ENCODE data around the gene POU2AF2. TPM values are rescaled to one million over a fixed set of nuclear protein-coding genes. Genes with fewer than 3 reads are reported as not detected.
"Not testable (repeated sequence)": the region's sequence is repeated elsewhere in the genome, so short reads cannot be mapped to it uniquely, and the experiment has no call there.

POU2AF2 gene
- total RNA-seq, 2 donors from 2014 or later, result not detected

DNA sequence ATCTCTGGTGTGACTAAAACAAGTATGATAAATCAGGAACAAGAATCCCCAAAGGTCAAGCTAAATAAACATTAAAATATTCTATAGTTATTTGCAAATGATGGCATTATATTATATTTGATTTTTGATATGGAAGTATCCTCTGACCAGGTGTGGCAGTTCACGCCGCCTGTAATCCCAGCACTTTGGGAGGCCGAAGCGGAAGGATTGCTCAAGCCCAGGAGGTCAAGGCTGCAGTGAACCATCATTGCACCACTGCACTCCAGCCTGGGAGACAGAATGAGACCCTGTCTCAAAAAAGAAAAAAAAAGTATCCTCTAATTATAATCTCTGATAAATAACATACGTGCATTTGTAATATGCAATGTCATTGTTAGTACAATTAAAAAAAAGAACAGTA lies 46.2 kb downstream of the POU2AF2 start:
- H3K36me3 Mint-ChIP-seq, result no peaks in the 10 kb centered on the region
- DNase-seq (ENCODE audit: low spot score in 2 of 2) (no peak), ATAC-seq (no peak)
- H3K27ac Mint-ChIP-seq, result no peak overlapping the region
- no peaks in the 10 kb centered on the region for H3K9me3 Mint-ChIP-seq

DNA sequence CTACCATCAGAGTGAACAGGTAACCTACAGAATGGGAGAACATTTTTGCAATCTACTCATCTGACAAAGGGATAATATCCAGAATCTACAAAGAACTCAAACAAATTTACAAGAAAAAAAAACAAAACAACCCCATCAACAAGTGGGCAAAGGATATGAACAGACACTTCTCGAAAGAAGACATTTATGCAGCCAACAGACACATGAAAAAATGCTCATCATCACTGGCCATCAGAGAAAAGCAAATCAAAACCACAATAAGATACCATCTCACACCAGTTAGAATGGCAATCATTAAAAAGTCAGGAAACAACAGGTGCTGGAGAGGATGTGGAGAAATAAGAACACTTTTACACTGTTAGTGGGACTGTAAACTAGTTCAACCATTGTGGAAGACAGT lies 46.9 kb downstream of the POU2AF2 start:
- H3K36me3 Mint-ChIP-seq; H3K9me3 Mint-ChIP-seq; DNase-seq (ENCODE audit: low spot score in 2 of 2); ATAC-seq; H3K27ac Mint-ChIP-seq: not testable (repeated sequence)

DNA sequence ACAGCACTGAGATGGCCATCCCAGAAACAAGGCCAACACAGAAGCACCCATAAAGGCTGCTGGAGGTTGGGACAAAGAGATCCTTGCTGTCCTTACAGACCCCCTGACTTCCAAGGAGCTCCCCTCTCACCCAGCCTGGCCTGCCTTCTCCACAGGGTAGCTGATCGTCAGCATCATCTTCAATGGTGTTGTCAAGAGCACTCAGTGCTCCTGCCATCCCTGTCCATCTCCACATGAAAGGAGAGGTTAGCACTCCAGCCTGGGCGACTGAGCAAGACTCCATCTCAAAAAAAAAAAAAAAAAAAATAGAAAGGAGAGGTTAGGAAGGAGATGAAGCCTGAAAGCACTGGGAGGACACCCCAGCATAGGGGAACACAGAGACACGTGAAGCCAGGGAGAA lies 50.7 kb downstream of the POU2AF2 start:
- DNase-seq (ENCODE audit: low spot score in 2 of 2), result no peak
- Mint-ChIP-seq H3K36me3 (peaks cover 0 to 9% of the 10 kb centered on the region in 2 donors), H3K9me3 (no peaks in the 10 kb centered on the region)

DNA sequence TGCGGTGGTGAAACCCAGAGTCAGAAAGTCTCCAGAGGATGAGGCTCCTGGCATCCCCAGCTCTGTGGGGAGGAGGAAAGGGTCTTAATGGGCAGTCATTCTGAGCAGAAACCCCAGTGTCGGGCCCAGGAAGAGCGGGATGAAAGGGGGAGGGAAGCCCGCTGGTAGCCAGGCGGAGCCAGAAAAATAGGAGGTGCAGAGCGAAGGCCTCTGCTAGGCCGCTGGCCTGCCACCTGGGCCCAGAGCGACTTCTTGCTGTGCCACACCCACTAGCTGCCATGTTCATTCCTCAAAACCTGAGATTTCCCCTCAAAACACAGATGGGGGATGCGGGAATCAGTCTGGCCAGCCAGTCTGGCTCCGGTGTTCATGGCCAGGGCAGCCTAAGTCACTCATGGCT lies 52.2 kb downstream of the POU2AF2 start:
- H3K36me3 Mint-ChIP-seq, result peaks cover 0 to 9% of the 10 kb centered on the region in 2 donors

More for the DNA sequence above, 50.7 kb downstream of the POU2AF2 start:
- H3K27ac Mint-ChIP-seq, result no peak overlapping the region
- no peak for ATAC-seq

DNA sequence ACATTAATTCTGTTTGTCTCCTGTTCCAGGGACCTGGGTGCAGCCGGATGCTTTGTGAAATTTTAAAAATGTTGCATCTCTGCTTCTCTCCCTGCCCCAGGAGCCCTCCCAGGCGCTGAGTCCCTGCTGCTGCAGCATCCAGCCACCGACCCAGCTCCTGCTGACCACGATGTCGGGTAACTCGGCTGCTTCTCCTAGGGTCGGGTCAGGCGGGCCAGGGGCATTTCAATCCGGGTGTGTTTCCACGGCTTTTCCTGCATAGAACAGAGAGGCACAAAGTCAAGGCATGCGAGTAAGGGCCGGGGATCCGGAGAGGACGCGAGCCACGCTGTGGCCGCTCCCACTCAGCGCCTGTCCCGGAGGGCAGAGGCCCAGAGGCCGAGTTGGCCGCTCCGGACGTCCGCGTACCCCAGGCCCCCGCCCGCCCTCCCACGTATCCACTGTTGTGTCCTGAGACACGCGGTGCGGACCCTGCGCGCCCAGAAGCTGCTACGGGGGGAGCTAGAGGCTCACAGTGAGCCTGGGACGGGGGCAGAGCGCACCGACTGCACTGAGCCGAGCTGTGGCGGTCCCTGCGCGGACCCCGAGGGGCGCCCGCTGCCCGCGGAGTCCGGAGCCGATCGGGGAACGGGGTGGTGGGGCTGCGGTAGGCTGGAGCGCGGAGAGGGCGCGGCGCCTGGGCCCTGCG lies 53.0 kb downstream of the POU2AF2 start, which contains the start of gene POU2AF3:
Gene POU2AF3, plus strand, starts transcription at position 134 of the 688 bp plus-strand sequence. Its CDS starts 36 bp downstream, at position 170.
- Mint-ChIP-seq H3K9me3 (no peaks in the 10 kb centered on the region), H3K27ac (no peak within 1 kb of the TSS), H3K36me3 (peaks cover 0 to 9% of the 10 kb centered on the region in 2 donors)
- ATAC-seq, result peak in 1 of 2 donors; percentile 29
- no peak for DNase-seq (ENCODE audit: low spot score in 2 of 2)

More for the DNA sequence above, 52.2 kb downstream of the POU2AF2 start:
- H3K27ac Mint-ChIP-seq, result no peak overlapping the region
- no peaks in the 10 kb centered on the region for H3K9me3 Mint-ChIP-seq
- ATAC-seq, result no peak
- DNase-seq (ENCODE audit: low spot score in 2 of 2), result no peak

DNA sequence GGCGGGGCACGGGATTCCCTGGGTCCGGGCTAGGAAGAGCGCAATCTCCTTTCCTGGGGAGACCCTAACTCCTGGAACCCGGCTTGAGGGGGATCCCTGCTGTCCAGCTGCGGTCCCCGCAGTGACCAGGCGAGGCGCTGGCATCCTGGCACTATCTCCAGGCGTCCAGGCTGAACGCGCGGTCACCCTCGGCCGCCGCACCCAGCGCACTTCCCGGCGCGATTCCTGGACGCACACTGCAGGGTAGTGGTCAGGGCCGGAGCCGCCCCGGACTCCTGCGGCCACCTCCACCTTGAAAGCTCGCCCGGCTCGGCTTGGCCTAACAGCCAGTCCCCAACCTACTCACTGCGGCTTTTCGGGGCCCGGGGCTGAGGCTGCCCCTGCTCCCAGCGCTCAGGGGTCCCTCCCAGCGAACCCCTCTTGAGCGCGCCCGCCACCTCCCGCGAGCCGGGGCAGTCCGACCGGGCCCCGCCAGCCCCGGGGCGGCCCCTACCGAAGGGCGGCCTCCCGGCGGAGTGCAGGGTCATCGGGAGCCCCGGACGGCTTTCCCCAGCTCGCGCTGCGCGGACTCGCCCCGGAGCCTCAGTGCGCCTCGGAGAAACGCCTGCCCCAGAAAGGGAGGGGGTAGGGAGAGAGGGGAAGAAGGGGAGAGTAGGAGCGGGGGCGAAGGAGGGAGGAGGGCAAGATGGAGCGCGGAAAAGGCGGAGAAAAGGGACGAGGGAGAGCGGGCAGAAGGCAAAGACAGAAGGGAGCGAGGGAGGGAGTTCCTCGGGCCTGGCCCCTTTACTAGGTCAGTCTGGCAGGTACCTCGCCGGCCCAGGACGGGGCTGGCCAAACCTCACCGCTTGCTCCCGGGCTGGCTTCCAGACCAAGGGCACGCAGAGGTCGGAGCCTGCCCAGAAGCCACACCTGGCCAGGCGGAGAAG lies 53.8 kb downstream of the POU2AF2 start:
- DNase-seq (ENCODE audit: low spot score in 2 of 2) (no peak), ATAC-seq (peak; percentile 52)
- Mint-ChIP-seq H3K27ac (no peak overlapping the region), H3K9me3 (no peaks in the 10 kb centered on the region), H3K36me3 (peaks cover 0 to 9% of the 10 kb centered on the region in 2 donors)

DNA sequence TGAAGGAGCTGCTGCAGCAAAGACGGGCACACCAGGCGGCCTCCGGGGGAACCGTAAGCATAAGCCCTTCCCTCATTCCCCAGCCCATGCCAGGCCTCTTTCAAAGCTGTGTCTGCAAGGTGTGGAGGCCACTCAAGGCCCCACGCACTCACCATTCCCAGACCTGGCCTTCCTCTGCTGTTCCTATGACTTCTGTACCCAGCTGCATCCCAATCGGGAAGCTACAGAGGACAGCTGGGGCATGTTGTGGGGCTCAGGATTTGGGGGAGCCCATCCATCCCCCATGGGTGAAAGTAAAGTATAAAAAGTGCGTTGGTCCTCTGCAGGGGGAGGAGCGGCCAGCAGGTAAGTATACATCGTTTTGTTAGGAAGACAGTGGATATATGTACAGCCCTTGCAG lies 55.0 kb downstream of the POU2AF2 start:
- H3K27ac Mint-ChIP-seq, result no peak overlapping the region
- H3K9me3 Mint-ChIP-seq, result no peaks in the 10 kb centered on the region
- peaks cover 0 to 9% of the 10 kb centered on the region in 2 donors for H3K36me3 Mint-ChIP-seq
- no peak for DNase-seq (ENCODE audit: low spot score in 2 of 2)
- ATAC-seq, result no peak

DNA sequence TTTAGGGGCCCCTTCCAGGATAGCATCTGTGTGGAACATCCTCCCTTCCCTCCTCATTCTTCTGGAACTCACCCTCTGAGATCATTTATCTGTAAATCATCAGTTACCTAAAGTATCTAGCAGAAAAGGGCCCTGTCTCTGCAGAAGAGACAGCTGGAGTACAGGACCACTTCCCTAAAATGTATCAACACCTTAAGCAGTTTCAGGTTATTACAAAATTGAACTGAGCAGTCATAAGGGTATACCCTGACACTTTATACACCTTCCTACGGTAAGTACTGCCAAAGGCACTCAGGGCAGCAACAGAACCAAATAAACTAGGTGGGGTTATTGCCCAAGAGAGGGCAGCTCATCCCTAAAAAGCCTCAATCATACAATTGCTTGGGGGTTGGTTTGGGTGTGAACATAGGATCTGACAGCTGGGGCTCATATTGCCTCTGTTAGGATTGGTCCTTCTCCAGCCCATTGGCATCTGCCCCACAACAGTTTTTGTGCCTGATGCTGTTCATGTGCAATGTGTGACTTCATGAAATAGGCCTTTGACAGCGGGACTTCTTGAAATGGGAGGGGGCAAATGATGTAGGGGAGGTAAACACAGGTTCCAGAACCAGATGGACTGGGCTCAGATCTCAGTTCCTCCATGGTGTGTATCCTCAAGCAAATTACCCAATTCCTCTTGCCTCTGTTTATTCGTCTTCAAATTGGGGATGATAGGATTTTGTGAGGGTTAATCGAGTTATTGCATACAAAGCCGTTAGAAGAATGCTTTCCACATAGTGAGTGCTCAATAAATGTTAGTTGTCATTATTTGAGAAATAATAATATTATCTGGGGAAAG lies 55.7 kb downstream of the POU2AF2 start:
- no peak overlapping the region for H3K27ac Mint-ChIP-seq
- H3K36me3 Mint-ChIP-seq, result peaks cover 0 to 9% of the 10 kb centered on the region in 2 donors
- ATAC-seq (no peak), DNase-seq (ENCODE audit: low spot score in 2 of 2) (no peak)
- no peaks in the 10 kb centered on the region for H3K9me3 Mint-ChIP-seq

DNA sequence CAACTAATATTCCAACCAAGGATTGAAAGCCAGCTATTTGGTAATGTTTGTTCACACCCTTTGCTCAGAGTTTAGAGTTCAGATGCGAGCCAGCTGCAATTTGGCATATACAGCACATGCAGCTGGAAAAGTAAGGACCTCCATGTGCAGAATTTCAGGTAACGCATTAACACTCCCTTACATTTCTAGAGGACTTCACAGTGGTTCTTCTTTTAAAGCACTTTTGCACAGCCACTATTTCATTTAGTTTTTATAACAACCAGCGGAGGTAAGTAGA lies 56.3 kb downstream of the POU2AF2 start:
- Mint-ChIP-seq H3K36me3 (peaks cover 0 to 9% of the 10 kb centered on the region in 2 donors), H3K27ac (no peak overlapping the region), H3K9me3 (no peaks in the 10 kb centered on the region)
- ATAC-seq (no peak), DNase-seq (ENCODE audit: low spot score in 2 of 2) (no peak)

DNA sequence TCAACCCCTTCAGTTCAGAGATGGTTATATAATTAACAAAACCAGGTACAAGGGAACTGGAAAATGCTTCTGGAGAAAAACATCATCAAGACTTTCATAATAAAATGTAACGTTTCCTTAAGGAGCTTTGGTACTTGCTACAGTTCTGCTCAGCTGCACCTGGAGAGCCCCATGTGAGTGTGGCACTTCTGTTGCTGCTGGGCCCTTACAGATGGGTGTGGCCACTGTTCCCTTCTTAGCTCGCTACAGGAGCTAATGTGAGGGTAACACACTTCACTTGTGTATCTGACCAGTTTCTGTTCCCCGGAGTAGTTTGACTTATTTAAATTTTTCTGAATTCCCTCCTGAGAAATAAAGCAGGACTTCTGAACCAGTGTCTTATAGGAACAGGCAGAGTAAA lies 56.8 kb downstream of the POU2AF2 start:
- ATAC-seq (no peak), DNase-seq (ENCODE audit: low spot score in 2 of 2) (no peak)
- Mint-ChIP-seq H3K36me3 (peaks cover 0 to 9% of the 10 kb centered on the region in 2 donors), H3K27ac (no peak overlapping the region), H3K9me3 (no peaks in the 10 kb centered on the region)

DNA sequence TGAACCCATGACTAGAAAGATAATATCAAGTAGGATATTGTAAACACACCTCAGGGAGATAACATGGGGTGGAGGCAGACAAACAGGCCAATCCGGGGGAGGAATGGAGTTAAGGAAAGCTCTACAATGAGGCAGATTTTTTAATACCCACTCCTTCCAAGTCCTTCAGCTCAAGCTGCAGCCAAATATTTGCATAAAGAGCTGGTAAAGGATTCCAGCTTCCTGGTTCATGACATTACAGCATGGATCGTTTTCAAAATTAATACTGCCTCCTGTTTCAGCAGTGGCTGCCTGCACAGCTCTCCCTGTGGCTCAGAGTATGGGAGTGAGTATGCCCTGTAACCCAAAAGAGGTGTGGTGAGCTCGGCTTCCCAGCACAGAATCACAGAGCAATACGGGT lies 57.9 kb downstream of the POU2AF2 start:
- H3K9me3 Mint-ChIP-seq, result no peaks in the 10 kb centered on the region
- H3K27ac Mint-ChIP-seq, result no peak overlapping the region
- no peak for ATAC-seq
- H3K36me3 Mint-ChIP-seq, result peaks cover 0 to 4% of the 10 kb centered on the region in 2 donors
- no peak for DNase-seq (ENCODE audit: low spot score in 2 of 2)

DNA sequence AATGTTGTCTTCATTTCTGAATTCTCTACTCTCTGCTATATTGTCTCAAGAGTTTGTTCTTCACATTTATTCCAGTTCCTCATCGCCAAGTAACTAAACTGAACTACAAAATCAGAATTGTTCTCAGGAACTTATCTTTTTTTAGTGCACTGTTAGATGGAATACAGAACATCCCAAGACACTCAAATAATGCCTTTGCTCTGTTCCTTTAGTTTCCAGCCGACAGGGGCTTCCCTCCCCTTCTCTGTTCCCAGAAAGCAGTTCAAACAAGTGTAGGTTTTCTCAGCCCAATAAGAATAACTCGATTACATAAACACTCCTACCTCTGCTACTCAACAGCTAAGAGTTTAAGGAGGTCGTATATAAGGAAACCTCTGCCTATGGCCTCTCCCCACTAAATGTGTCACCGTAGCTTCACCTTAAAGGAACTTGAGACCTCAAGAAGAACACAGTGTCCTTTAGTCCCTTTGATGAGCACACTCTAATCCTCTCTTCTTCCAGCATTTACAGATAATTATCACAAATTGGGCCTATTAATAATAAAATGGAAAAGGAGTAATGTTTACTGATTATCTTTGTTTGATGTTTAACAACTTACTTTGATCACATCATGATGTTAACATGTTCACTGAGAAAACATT lies 59.8 kb downstream of the POU2AF2 start:
- H3K36me3 Mint-ChIP-seq, result peaks cover 0 to 3% of the 10 kb centered on the region in 2 donors
- no peaks in the 10 kb centered on the region for H3K9me3 Mint-ChIP-seq
- no peak overlapping the region for H3K27ac Mint-ChIP-seq
- no peak for DNase-seq (ENCODE audit: low spot score in 2 of 2)
- ATAC-seq, result no peak

DNA sequence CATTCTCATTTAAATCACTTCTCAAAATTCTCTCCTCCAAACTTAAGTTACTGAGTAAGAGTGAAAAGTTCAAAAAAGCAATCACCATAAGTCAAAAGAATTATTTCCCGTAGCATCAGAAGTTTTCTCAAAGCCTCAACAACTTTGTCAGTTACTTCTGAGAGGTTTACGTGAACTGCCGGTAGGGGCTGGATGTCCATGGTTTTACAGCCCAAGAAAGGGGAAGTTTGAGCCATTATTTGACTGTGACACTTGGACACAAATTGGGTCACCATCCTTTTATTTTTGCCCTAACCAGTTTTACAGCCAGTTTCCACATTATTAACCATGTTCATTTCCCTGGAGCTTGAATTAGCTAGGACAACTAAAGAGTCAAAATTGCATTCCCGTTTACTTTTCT lies 60.4 kb downstream of the POU2AF2 start:
- no peak for ATAC-seq
- DNase-seq (ENCODE audit: low spot score in 2 of 2), result no peak
- Mint-ChIP-seq H3K36me3 (no peaks in the 10 kb centered on the region), H3K27ac (no peak overlapping the region), H3K9me3 (no peaks in the 10 kb centered on the region)

DNA sequence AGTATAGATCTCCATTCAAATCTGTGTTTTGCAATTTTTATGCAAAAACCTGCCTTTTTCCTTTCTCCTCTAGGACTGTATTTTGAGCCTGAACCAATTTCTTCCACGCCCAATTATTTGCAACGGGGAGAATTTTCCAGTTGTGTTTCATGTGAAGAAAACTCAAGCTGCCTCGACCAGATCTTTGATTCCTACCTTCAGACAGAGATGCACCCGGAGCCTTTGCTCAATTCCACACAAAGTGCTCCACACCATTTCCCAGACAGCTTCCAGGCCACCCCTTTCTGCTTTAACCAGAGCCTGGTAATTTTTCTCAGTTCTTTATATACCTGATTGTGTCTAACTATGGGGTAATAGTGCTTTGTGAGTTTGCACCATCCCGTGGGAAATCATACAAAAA lies 60.8 kb downstream of the POU2AF2 start:
- no peak for ATAC-seq
- H3K9me3 Mint-ChIP-seq, result no peaks in the 10 kb centered on the region
- H3K27ac Mint-ChIP-seq, result no peak overlapping the region
- no peaks in the 10 kb centered on the region for H3K36me3 Mint-ChIP-seq
- no peak for DNase-seq (ENCODE audit: low spot score in 2 of 2)

DNA sequence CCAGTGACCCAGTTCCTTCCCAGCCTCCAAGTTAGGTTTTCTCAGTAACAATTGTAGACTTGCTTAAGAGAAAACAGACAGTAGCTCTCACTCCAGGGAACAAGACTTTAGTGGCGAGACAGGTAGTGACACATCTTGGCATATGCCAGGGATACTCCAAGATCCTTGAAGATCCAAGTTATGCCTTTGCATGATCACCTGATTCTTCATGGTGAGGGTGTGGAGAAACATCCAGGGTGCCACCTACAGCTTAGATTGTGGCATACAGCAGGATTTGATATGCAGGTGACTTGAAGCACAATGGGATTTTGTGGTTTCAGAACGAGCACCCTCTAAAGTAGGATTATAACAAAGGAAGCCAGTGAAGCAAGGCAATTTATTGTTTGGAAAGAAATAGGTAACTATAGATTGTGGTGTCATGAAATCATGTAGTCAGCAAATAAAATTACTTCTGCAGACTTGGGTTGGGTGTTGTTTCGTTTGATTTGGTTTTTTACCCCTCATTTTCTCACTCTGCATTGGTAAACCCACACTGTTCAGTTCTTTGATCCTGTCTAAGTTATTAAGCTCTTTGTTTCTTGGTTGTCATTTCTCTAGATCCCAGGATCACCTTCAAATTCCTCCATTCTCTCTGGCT lies 62.1 kb downstream of the POU2AF2 start:
- no peak for DNase-seq (ENCODE audit: low spot score in 2 of 2)
- ATAC-seq, result no peak
- Mint-ChIP-seq H3K36me3 (no peaks in the 10 kb centered on the region), H3K9me3 (no peaks in the 10 kb centered on the region), H3K27ac (no peak overlapping the region)

DNA sequence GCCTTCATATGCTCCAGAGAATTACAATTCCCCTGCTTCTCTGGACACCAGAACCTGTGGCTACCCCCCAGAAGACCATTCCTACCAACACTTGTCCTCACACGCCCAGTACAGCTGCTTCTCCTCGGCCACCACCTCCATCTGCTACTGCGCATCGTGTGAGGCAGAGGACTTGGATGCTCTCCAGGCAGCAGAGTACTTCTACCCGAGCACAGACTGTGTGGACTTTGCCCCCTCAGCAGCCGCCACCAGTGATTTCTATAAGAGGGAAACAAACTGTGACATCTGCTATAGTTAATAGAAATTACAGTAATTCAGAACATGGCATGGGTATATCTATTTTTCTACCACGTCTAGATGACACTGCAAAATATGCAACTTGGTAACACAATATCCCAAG lies 62.6 kb downstream of the POU2AF2 start:
- ATAC-seq (no peak), DNase-seq (ENCODE audit: low spot score in 2 of 2) (no peak)
- H3K27ac Mint-ChIP-seq, result no peak overlapping the region
- H3K36me3 Mint-ChIP-seq, result no peaks in the 10 kb centered on the region
- no peaks in the 10 kb centered on the region for H3K9me3 Mint-ChIP-seq
